LNCaP clone FGC (cell line): ENCODE measurements around the gene RAB34.

Experiments
- DNase-seq: peaks from one replicate; pipeline ENCODE4 v3.0.0-alpha.2; 2011; ENCODE audit warnings: low read depth
- H3K4me3 ChIP-seq: 2 replicates; pipeline ENCODE4 v1.5.1; 2011; ENCODE audit warnings: mild to moderate bottlenecking, low read depth, low read length, control low read depth
- TF ChIP-seq, protein P1 (sequence below): IDR thresholded peaks from 2 replicates; pipeline ENCODE4 v1.5.1; 2012; ENCODE audit warnings: mild to moderate bottlenecking; ENCODE audit not compliant: control insufficient read depth, insufficient read depth; ENCODE audit errors: extremely low read depth

Gene RAB34

GRCh38 chr17:28748852-28749515 is 31.3 kb upstream of the RAB34 start:
- no peak overlapping the region for H3K4me3 ChIP-seq
- TF ChIP-seq, protein P1, sequence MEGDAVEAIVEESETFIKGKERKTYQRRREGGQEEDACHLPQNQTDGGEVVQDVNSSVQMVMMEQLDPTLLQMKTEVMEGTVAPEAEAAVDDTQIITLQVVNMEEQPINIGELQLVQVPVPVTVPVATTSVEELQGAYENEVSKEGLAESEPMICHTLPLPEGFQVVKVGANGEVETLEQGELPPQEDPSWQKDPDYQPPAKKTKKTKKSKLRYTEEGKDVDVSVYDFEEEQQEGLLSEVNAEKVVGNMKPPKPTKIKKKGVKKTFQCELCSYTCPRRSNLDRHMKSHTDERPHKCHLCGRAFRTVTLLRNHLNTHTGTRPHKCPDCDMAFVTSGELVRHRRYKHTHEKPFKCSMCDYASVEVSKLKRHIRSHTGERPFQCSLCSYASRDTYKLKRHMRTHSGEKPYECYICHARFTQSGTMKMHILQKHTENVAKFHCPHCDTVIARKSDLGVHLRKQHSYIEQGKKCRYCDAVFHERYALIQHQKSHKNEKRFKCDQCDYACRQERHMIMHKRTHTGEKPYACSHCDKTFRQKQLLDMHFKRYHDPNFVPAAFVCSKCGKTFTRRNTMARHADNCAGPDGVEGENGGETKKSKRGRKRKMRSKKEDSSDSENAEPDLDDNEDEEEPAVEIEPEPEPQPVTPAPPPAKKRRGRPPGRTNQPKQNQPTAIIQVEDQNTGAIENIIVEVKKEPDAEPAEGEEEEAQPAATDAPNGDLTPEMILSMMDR, result no peak
- DNase-seq, result no peak

- TF ChIP-seq, protein P1, result no peak
- peak overlapping the region; percentile 89 for H3K4me3 ChIP-seq
- DNase-seq, result no peak
Observed at GRCh38 chr17:28747801-28748750, 30.4 kb upstream of the RAB34 start.

- H3K4me3 ChIP-seq, result peak overlapping the region; percentile 89
- DNase-seq, result peak; percentile 98
- TF ChIP-seq, protein P1, result no peak
Observed at GRCh38 chr17:28747051-28747691, 29.5 kb upstream of the RAB34 start.

DNA sequence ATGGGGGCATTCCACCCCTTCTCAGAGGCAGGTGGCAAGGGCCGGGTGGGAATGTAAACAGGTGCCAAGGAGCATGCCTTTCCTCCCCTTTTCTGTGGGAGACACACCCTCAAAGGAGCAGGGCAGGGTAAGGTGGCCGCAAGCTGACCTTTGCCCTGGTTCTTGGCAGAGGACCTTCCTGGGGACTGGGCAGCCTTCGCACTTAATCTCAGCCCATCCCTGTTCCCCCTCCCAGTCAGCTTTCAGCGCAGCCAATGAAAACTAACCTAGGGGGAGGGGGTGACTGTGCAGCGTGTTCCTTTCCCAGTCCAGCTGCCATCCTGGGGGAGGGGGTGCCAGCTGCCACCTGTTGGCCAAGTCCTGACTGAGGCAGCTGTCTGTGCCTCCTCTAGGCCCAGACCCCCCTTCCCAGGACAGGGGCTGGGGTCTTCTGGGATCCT is 29.0 kb upstream of the RAB34 start:
- DNase-seq, result peak; percentile 91
- TF ChIP-seq, protein P1, result no peak
- H3K4me3 ChIP-seq, result peak overlapping the region; percentile 89

DNA sequence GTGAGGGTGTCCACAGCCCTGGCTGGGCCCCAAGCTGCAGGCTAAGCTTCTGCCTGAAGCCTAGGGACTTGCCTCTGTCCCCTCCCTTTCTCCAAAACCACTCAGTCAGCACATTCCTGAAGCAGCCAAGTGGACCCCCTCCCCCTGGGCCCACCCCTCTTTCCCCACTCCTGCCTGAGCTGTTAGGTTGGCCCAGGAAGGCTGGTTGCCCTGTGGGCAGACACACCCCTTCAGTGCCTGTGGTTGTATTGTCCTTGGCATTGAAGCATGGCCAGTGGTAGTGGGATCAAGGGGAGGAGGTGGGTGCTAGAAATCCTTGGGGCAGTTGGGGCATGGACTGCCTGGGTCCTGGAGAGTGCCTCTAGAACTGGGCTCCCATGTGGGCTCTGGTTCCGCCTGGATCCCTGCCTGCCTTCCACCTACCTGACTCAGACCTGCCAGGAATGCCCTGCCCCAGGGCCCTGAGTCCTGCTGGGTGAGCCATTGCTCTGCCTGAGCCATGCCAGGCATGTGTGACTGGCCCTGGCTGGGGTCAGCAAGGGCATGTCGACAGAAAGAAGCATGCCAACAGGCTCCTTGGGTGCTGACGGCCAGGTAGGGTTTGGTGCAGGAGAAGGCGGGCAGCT is 28.2 kb upstream of the RAB34 start:
- DNase-seq, result no peak
- H3K4me3 ChIP-seq, result peak overlapping the region; percentile 89
- TF ChIP-seq, protein P1, result no peak

- peak overlapping the region; percentile 89 for H3K4me3 ChIP-seq
- TF ChIP-seq, protein P1, result no peak
- no peak for DNase-seq
Observed at GRCh38 chr17:28744972-28745785, 27.5 kb upstream of the RAB34 start.
